Measurements from ENCODE around the gene PDILT.
"Not testable (repeated sequence)": the region's sequence is repeated elsewhere in the genome, so short reads cannot be mapped to it uniquely, and the experiment has no call there.

The PDILT gene

DNA sequence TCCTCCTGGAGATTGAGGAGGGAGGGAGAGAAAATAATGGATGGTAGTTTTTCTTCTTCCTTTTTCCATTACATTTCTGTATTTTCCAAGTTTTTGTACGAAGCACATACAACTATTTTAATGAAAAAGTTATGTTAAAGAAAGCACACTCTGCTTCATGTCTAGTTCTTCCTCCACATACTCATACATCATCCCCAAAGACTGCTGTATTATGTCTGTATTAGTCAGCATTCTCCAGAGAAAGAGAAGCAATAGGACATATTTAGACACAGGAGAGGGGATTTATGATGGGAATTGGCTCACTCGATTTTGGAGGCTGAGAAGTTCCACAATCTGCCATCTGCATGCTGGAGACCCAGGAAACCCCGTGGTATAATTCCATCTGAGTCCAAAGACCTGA, 36.7 kb upstream of the PDILT start:
- H3K27me3 ChIP-seq (ENCODE audit: low read length), result no peaks in the 10 kb centered on the region
- H3K36me3 ChIP-seq (ENCODE audit: low read length), result no peaks in the 10 kb centered on the region
- no peaks in the 10 kb centered on the region for H3K79me2 ChIP-seq (ENCODE audit: insufficient read depth, low read length)
- H3K4me2 ChIP-seq (ENCODE audit: low read depth, low read length, poor library complexity, severe bottlenecking), result no peak overlapping the region
- no peaks in the 10 kb centered on the region for H4K20me1 ChIP-seq (ENCODE audit: low read depth, low read length)
- TF ChIP-seq, protein P1, sequence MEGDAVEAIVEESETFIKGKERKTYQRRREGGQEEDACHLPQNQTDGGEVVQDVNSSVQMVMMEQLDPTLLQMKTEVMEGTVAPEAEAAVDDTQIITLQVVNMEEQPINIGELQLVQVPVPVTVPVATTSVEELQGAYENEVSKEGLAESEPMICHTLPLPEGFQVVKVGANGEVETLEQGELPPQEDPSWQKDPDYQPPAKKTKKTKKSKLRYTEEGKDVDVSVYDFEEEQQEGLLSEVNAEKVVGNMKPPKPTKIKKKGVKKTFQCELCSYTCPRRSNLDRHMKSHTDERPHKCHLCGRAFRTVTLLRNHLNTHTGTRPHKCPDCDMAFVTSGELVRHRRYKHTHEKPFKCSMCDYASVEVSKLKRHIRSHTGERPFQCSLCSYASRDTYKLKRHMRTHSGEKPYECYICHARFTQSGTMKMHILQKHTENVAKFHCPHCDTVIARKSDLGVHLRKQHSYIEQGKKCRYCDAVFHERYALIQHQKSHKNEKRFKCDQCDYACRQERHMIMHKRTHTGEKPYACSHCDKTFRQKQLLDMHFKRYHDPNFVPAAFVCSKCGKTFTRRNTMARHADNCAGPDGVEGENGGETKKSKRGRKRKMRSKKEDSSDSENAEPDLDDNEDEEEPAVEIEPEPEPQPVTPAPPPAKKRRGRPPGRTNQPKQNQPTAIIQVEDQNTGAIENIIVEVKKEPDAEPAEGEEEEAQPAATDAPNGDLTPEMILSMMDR (IDR thresholded peaks at IDR 0.05; ENCODE audit: insufficient read depth, low read length, poor library complexity, severe bottlenecking), result no peak
- TF ChIP-seq EZH2phosphoT487 (conservative IDR thresholded peaks at IDR 0.05; ENCODE audit: low read length), result no peak
- no peaks in the 10 kb centered on the region for H3K9me2 ChIP-seq (replicated peaks; ENCODE audit: insufficient read depth, low read length)
- no peak overlapping the region for H3K9ac ChIP-seq (ENCODE audit: low read length)
- H3K9me3 ChIP-seq (ENCODE audit: insufficient read depth, low read length), result no peaks in the 10 kb centered on the region
- H3K4me3 ChIP-seq (ENCODE audit: insufficient read depth, low read length, poor library complexity, severe bottlenecking), result no peak overlapping the region
- no peaks in the 10 kb centered on the region for H3F3A ChIP-seq (ENCODE audit: insufficient read depth)
- H3K27ac ChIP-seq (ENCODE audit: low read depth, low read length), result no peak overlapping the region
- no peak overlapping the region for H2AFZ ChIP-seq (ENCODE audit: low read depth, low read length, severe bottlenecking)

DNA sequence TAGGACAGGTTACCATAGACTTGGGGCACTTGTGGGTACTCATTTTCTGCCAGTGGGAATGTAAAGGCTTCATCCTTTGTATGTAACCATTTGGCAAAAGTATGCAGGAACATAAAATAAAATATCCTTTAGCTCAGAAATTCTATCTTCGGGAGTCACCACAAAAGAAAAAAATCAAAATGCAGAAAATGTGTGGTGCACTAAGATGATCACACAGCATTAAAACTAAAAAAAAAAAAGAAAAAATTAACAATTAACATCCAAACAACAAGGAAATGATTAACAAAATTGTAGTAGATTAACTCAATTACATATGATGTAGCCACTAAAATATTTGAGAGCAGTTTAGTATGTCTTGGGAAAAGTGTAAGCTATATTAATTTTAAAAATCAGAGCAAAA, 36.2 kb upstream of the PDILT start:
- not testable (repeated sequence) for H3K36me3 ChIP-seq (ENCODE audit: low read length); H3K9me2 ChIP-seq (replicated peaks; ENCODE audit: insufficient read depth, low read length); H3K9ac ChIP-seq (ENCODE audit: low read length); H3K4me3 ChIP-seq (ENCODE audit: insufficient read depth, low read length, poor library complexity, severe bottlenecking); H3K79me2 ChIP-seq (ENCODE audit: insufficient read depth, low read length); H3K4me2 ChIP-seq (ENCODE audit: low read depth, low read length, poor library complexity, severe bottlenecking); H3K9me3 ChIP-seq (ENCODE audit: insufficient read depth, low read length); H3K27me3 ChIP-seq (ENCODE audit: low read length); H2AFZ ChIP-seq (ENCODE audit: low read depth, low read length, severe bottlenecking); H3F3A ChIP-seq (ENCODE audit: insufficient read depth); H4K20me1 ChIP-seq (ENCODE audit: low read depth, low read length); H3K27ac ChIP-seq (ENCODE audit: low read depth, low read length)

DNA sequence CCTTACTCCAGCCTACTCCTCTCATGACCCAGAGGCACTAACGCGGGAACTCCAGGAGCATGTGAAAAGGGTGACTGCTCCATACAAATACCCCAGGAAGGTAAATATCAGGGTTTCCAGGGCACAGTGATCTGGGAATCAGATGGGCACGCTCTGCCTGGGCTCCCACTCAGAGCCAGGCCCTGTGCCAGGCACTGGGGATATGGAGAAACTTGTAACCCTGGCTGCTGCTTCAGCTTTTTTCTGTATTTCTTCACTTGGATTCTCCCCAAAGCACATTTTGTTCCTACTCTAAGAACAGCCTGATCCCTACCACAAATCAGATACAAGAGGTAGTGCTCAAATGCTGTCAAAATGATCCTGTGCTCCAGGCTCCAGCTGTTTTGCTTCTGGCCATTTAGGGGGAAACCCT, 35.3 kb upstream of the PDILT start:
- not testable (repeated sequence) for H3K9me2 ChIP-seq (replicated peaks; ENCODE audit: insufficient read depth, low read length); H3K79me2 ChIP-seq (ENCODE audit: insufficient read depth, low read length); H2AFZ ChIP-seq (ENCODE audit: low read depth, low read length, severe bottlenecking); H3K36me3 ChIP-seq (ENCODE audit: low read length); H3F3A ChIP-seq (ENCODE audit: insufficient read depth); H3K27ac ChIP-seq (ENCODE audit: low read depth, low read length); H3K27me3 ChIP-seq (ENCODE audit: low read length); H4K20me1 ChIP-seq (ENCODE audit: low read depth, low read length); H3K4me2 ChIP-seq (ENCODE audit: low read depth, low read length, poor library complexity, severe bottlenecking); H3K9ac ChIP-seq (ENCODE audit: low read length); H3K9me3 ChIP-seq (ENCODE audit: insufficient read depth, low read length); H3K4me3 ChIP-seq (ENCODE audit: insufficient read depth, low read length, poor library complexity, severe bottlenecking)

DNA sequence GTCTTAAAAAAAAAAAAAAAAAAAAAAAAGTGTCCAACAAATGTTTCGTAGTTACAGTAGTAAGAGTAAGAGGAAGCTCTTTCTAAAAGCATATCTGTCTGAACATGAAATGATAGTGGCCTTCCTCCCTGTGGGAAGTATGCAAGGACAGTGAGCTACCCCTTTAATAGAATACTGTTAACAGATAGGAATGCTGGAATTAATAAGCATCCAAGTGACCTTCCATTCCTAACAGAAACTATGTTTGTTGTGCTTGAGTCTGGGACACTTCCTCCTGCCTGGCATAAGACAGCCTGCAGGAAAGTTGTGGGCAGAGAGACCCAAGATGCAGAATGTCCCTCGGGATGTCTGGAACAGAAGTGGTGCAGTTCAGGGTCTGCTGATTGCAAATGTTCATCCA, 34.4 kb upstream of the PDILT start:
- not testable (repeated sequence) for H3F3A ChIP-seq (ENCODE audit: insufficient read depth); H4K20me1 ChIP-seq (ENCODE audit: low read depth, low read length); H3K27me3 ChIP-seq (ENCODE audit: low read length); H3K27ac ChIP-seq (ENCODE audit: low read depth, low read length); H3K79me2 ChIP-seq (ENCODE audit: insufficient read depth, low read length); H3K9me2 ChIP-seq (replicated peaks; ENCODE audit: insufficient read depth, low read length); H3K4me2 ChIP-seq (ENCODE audit: low read depth, low read length, poor library complexity, severe bottlenecking); H2AFZ ChIP-seq (ENCODE audit: low read depth, low read length, severe bottlenecking); H3K36me3 ChIP-seq (ENCODE audit: low read length); H3K9ac ChIP-seq (ENCODE audit: low read length); H3K4me3 ChIP-seq (ENCODE audit: insufficient read depth, low read length, poor library complexity, severe bottlenecking); H3K9me3 ChIP-seq (ENCODE audit: insufficient read depth, low read length)

DNA sequence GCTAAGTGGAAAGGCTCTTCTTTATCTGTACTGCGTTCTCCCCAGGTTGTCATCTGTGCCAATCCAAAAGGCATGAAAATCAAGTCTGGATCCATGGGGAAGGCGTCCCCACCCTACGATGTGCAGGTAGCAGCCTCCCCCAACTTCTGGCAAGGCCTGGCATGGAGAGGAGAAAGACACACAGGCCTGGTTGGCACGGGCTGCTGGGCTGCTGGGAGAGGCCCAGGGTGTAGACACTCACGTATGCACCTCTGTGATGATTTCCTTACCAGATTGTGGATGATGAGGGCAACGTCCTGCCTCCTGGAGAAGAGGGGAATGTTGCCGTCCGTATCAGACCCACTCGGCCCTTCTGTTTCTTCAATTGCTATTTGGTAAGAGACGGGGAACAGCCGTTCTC, 26.4 kb upstream of the PDILT start:
- Histone ChIP-seq H3K9me3 (ENCODE audit: insufficient read depth, low read length) (no peaks in the 10 kb centered on the region), H3K4me2 (ENCODE audit: low read depth, low read length, poor library complexity, severe bottlenecking) (no peak overlapping the region), H2AFZ (ENCODE audit: low read depth, low read length, severe bottlenecking) (no peak overlapping the region), H3K36me3 (ENCODE audit: low read length) (no peaks in the 10 kb centered on the region), H3K9me2 (replicated peaks; ENCODE audit: insufficient read depth, low read length) (no peaks in the 10 kb centered on the region), H3K27ac (ENCODE audit: low read depth, low read length) (no peak overlapping the region), H3K27me3 (ENCODE audit: low read length) (no peaks in the 10 kb centered on the region), H4K20me1 (ENCODE audit: low read depth, low read length) (no peaks in the 10 kb centered on the region), H3K79me2 (ENCODE audit: insufficient read depth, low read length) (no peaks in the 10 kb centered on the region), H3K9ac (ENCODE audit: low read length) (no peak overlapping the region), H3F3A (ENCODE audit: insufficient read depth) (no peaks in the 10 kb centered on the region), H3K4me3 (ENCODE audit: insufficient read depth, low read length, poor library complexity, severe bottlenecking) (no peak overlapping the region)
- no peak for TF ChIP-seq EZH2phosphoT487 (conservative IDR thresholded peaks at IDR 0.05; ENCODE audit: low read length)
- TF ChIP-seq, protein P1 (IDR thresholded peaks at IDR 0.05; ENCODE audit: insufficient read depth, low read length, poor library complexity, severe bottlenecking), result no peak

DNA sequence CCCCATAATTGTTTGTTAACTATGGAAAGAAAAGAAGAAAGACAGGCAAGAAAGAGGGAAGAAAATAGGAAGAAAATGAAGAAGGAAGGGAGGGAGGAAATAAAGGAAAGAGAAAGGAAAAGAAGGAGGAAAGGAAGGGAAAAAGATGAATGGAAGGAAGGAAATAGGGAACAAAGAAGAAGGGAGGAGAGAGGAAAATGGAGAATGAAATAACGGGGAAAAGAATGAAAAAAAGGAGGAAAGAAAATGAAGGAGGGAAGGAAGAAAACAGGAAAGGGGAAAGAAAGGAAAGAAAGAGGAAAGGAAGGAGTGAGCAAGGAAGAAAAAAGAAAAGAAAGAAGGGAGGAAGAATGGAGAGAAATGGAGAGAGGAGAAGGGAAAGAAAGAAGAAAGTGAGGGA, 25.9 kb upstream of the PDILT start:
- not testable (repeated sequence) for H3K4me2 ChIP-seq (ENCODE audit: low read depth, low read length, poor library complexity, severe bottlenecking); H3K4me3 ChIP-seq (ENCODE audit: insufficient read depth, low read length, poor library complexity, severe bottlenecking); H3F3A ChIP-seq (ENCODE audit: insufficient read depth); H3K27me3 ChIP-seq (ENCODE audit: low read length); H2AFZ ChIP-seq (ENCODE audit: low read depth, low read length, severe bottlenecking); H3K27ac ChIP-seq (ENCODE audit: low read depth, low read length); H3K36me3 ChIP-seq (ENCODE audit: low read length); H3K9ac ChIP-seq (ENCODE audit: low read length); H3K79me2 ChIP-seq (ENCODE audit: insufficient read depth, low read length); H4K20me1 ChIP-seq (ENCODE audit: low read depth, low read length); H3K9me2 ChIP-seq (replicated peaks; ENCODE audit: insufficient read depth, low read length); H3K9me3 ChIP-seq (ENCODE audit: insufficient read depth, low read length)

DNA sequence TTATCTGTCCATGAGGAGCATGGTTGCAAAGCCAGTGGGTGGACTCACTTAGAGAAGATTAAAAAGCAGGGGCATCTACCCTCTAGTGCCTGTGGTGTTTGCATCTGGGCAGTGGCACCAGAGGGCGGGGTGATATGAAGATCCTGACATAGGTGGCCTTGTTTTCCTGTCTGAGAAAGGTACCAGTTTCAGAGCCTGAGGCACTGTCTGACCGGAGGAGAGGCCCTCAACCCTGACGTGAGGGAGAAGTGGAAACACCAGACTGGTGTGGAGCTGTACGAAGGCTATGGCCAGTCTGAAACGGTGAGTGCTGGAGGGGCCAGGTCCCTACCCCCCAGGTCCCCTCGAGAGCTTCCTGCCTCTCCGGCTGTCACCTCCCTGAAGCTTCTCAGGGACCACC, 25.0 kb upstream of the PDILT start:
- not testable (repeated sequence) for H3K4me2 ChIP-seq (ENCODE audit: low read depth, low read length, poor library complexity, severe bottlenecking); H3K9me2 ChIP-seq (replicated peaks; ENCODE audit: insufficient read depth, low read length); H3K9me3 ChIP-seq (ENCODE audit: insufficient read depth, low read length); H3K36me3 ChIP-seq (ENCODE audit: low read length); H3K27ac ChIP-seq (ENCODE audit: low read depth, low read length); H3F3A ChIP-seq (ENCODE audit: insufficient read depth); H2AFZ ChIP-seq (ENCODE audit: low read depth, low read length, severe bottlenecking); H3K79me2 ChIP-seq (ENCODE audit: insufficient read depth, low read length); H3K4me3 ChIP-seq (ENCODE audit: insufficient read depth, low read length, poor library complexity, severe bottlenecking); H3K9ac ChIP-seq (ENCODE audit: low read length); H4K20me1 ChIP-seq (ENCODE audit: low read depth, low read length); H3K27me3 ChIP-seq (ENCODE audit: low read length)

All from SU-DHL-6 (cell line).